LNCaP clone FGC (cell line): ENCODE results near the gene IL21R.
"Not testable (repeated sequence)": the region's sequence is repeated elsewhere in the genome, so short reads cannot be mapped to it uniquely, and the experiment has no call there.

Experiments
- DNase-seq: peaks from one replicate; pipeline ENCODE4 v3.0.0-alpha.2; 2011; ENCODE audit warnings: low read depth
- H3K4me3 ChIP-seq: 2 replicates; pipeline ENCODE4 v1.5.1; 2011; ENCODE audit warnings: mild to moderate bottlenecking, low read depth, low read length, control low read depth
- CTCF ChIP-seq: IDR thresholded peaks from 2 replicates; pipeline ENCODE4 v1.5.1; 2012; ENCODE audit warnings: mild to moderate bottlenecking; ENCODE audit not compliant: control insufficient read depth, insufficient read depth; ENCODE audit errors: extremely low read depth

Gene IL21R

DNA sequence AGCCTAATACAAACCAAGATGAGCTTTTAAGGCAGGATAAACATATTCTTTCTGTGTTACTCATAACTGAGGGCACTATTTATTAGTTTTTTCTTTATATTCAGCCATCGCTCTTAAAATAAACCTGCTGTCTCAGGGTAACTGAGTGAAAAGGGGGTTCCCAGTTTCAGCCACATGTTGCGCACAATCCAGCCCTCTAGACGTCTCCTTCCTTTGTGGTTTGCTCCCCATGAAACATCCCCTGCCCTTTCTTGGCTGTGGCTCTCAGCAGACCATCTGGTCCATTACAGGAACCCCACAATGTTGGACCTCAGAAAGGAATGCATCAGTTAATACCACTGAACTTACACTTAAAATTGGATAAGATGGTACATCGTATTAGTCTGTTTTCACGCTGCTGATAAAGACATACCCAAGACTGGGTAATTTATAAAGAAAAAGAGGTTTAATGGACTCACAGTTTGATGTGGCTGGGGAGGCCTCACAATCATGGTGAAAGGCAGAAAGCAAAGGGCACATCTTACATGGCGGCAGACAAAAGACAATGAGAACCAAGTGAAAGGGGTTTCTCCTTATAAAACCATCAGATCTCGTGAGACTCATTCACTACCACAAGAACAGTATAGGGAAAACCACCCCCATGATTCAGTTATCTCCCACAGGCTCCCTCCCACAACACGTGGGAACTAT is 12.6 kb upstream of the IL21R start:
- no peak for DNase-seq
- no peak for TF ChIP-seq CTCF
- H3K4me3 ChIP-seq, result no peak overlapping the region

- no peak for TF ChIP-seq CTCF
- no peak overlapping the region for H3K4me3 ChIP-seq
- no peak for DNase-seq
Measured at GRCh38 chr16:27390151-27390550, 11.8 kb upstream of the IL21R start.

DNA sequence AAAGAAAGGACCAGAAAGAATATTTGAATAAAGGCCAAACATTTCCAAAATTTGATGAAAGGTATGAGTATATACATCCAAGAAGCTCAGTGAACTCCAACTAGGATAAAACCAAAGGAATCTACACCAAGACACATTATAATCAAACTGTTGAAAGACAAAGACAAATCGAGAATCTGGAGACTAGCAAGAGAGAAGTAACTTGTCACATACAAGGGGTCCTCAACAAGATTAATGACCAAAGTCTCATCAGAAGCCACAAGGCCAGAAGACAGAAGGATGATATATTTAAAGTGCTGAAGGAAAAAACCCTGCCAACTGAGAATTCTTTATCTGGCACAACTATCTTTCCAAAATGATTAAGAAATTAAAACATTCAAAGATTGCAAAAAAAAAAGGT is 9.3 kb upstream of the IL21R start:
- no peak for DNase-seq

DNA sequence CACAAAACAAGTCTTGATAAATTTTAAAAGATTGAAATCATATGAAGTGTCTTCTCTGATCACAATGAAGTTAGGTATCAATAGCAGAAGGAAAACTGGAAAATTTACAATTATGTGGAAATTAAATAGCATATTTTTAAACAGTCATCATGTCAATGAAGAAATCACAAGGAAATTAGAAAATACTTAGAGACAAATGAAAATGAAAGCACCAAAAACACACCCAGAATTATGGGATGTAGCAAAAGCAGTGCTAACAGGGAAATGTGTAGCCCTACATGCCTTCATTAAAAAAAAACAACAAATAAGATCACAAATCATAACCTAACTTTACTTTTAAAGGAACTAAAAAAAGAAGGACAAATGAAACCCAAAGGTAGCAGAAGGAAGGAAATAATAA is 7.5 kb upstream of the IL21R start:
- TF ChIP-seq CTCF, result no peak
- no peak overlapping the region for H3K4me3 ChIP-seq
- no peak for DNase-seq

More for the DNA sequence above, 9.3 kb upstream of the IL21R start:
- H3K4me3 ChIP-seq, result no peak overlapping the region
- TF ChIP-seq CTCF, result no peak

DNA sequence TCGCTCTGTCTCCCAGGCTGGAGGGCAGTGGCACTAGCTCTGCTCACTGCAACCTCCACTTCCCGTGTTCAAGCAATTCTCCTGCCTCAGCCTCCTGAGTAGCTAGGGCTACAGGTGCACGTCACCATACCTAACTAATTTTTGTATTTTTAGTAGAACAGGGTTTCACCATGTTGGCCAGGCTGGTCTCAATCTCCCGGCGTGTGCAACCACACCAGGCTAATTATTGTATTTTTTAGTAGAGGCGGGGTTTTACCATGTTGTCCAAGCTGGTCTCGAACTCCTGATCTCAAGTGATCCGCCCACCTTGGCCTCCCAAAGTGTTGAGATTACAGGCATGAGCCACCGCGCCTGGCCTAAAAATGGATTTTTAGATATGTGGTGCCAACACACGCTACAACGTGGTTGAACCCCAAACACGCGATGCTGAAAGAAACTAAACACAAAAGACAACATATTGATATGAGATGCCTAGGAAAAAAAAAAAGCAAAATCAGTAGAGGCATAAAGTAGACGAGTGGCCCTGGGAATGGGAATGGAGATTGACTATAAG is 3.6 kb upstream of the IL21R start:
- DNase-seq, H3K4me3 ChIP-seq: not testable (repeated sequence)

DNA sequence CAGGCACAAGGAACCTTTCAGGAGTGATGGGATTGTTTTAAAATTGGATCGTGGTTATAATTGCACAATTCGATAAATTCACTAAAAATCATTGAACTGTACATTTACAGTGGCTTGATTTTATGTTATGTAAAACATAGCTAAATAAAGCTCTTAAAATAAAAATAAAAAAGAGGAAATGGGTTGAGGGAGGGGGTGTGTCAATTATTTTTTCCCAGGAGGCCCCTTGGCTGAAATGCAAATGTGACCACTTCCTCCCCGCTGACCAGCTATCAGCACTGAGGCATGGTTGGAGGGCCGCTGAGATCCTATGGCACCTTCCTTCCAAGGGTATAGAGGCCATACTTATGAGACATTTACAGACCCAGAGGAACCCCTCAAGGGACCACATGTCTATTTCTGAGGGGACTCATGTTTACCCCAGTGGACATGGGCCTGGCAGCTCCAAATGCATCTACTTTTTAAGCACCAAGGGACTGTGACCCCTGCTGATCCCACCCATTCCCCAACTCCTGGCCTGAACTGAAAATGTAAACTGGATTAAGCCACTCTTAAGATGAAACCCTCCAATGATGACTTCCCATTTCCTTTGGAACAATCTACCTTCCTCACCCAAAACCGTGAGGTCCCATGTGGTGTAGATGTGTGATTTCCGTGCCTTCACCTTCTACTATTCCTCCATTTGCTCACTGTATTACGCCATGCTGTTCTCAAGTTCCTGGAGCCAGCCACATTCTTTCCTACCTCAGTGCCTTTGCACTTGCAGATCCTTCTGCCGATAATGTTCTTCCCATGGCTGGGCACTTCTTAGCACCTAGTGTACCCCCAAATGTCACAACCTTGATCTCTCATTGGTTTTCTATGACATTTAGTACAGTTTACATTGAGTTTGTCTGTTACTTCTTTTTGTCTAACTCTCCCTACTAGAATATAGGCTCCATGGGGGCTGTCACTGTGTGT is 2.8 kb upstream of the IL21R start:
- no peak overlapping the region for H3K4me3 ChIP-seq
- TF ChIP-seq CTCF, result no peak
- DNase-seq, result no peak

DNA sequence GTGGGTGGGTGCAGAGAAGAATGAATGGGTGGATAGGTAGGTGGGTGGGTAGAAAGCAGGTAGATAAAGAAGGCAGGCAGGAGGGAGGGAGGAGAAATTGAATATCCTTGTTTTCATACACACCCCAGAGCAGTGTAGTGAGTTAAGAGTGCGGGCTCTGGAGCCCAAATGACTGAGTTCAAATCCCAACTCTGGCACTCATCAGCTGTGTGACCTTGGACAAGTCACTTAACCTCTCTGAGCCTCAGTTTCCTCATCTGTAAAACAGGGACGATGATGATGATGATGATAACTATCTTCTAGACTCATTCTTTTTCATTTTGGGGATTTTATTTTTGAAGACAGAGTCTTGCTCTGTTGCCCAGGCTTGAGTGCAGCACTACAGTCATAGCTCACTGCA is 2.0 kb upstream of the IL21R start:
- no peak for DNase-seq
- no peak overlapping the region for H3K4me3 ChIP-seq
- no peak for TF ChIP-seq CTCF
